ENCODE data around the gene CAPZA1. TPM values are rescaled to one million over a fixed set of nuclear protein-coding genes. Genes with fewer than 3 reads are reported as not detected.

CAPZA1 gene
- polyA plus RNA-seq, 1 of the 3 experiments (the other 2 are of a cell fraction), result 50.8 TPM

GRCh38 chr1:112651205-112651604, 31.6 kb downstream of the CAPZA1 start:
- no peak overlapping the region for H3K9ac ChIP-seq
- no peak overlapping the region for H3K27ac ChIP-seq (ENCODE audit: low read depth in 2 of 2, low read length in 1 of 2)
- WGBS (ENCODE audit: low lambda C conversion rate), result 100% methylated on average over 1 of the region's 1 CpG
- no peaks in the 10 kb centered on the region; a peak in 1 of 4 replicates for H3K4me1 ChIP-seq (ENCODE audit: control insufficient read depth in 1 of 2, insufficient read depth in 2 of 2, low read depth in 1 of 2, low read length in 1 of 2)
- H3K36me3 ChIP-seq (replicated peaks in 1 of 2; ENCODE audit: control insufficient read depth in 1 of 2, insufficient read depth in 2 of 2, low read length in 1 of 2), result peaks cover 64 to 76% of the 10 kb centered on the region in 2 experiments
- ChIA-PET CTCF (no interaction called here), POLR2A (no interaction called here)
- peaks cover 10% of the 10 kb centered on the region for H3F3A ChIP-seq (replicated peaks; ENCODE audit: insufficient read depth)
- H3K9me3 ChIP-seq, result no peaks in the 10 kb centered on the region
- H3K4me2 ChIP-seq, result no peak overlapping the region
- H3K27me3 ChIP-seq (ENCODE audit: insufficient read depth), result no peaks in the 10 kb centered on the region
- TF ChIP-seq RFX5 (IDR thresholded peaks at IDR 0.05; ENCODE audit: low read length) (no peak), SIN3A (IDR thresholded peaks at IDR 0.05; ENCODE audit: borderline replicate concordance, low read depth, low read length) (no peak), SMC3 (IDR thresholded peaks at IDR 0.05; ENCODE audit: low read depth, low read length) (no peak), FOXJ3 (CRISPR knock-in tag; IDR thresholded peaks at IDR 0.05) (no peak), RCOR1 (IDR thresholded peaks at IDR 0.05; ENCODE audit: low read length) (no peak), ELF1 (IDR thresholded peaks at IDR 0.05) (no peak), FOXM1 (IDR thresholded peaks at IDR 0.05; ENCODE audit: low read depth) (no peak)
- peaks cover 85% of the 10 kb centered on the region for H3K79me2 ChIP-seq (ENCODE audit: insufficient read depth)
- H2AFZ ChIP-seq (ENCODE audit: low read depth), result no peak overlapping the region
- H4K20me1 ChIP-seq (ENCODE audit: insufficient read depth), result peaks cover 14% of the 10 kb centered on the region; the same call in 1 of the 2 replicates
- H3K4me3 ChIP-seq (ENCODE audit: low read depth in 2 of 2, low read length in 1 of 2), result no peak overlapping the region
- no peak for DNase-seq
- H3K9me2 ChIP-seq, result no peaks in the 10 kb centered on the region

GRCh38 chr1:112665857-112666256, 46.2 kb downstream of the CAPZA1 start:
- Histone ChIP-seq H3K9me2 (no peaks in the 10 kb centered on the region), H3K4me3 (ENCODE audit: low read depth in 2 of 2, low read length in 1 of 2) (no peak overlapping the region), H3K9me3 (no peaks in the 10 kb centered on the region), H4K20me1 (ENCODE audit: insufficient read depth) (no peaks in the 10 kb centered on the region), H3K4me1 (ENCODE audit: control insufficient read depth in 1 of 2, insufficient read depth in 2 of 2, low read depth in 1 of 2, low read length in 1 of 2) (no peaks in the 10 kb centered on the region), H3K79me2 (ENCODE audit: insufficient read depth) (0 out of 2 replicates have a peak, but pooled peaks cover 5% of the 10 kb centered on the region), H3K27ac (ENCODE audit: low read depth in 2 of 2, low read length in 1 of 2) (no peak overlapping the region), H2AFZ (ENCODE audit: low read depth) (no peak overlapping the region), H3K9ac (no peak overlapping the region), H3K27me3 (ENCODE audit: insufficient read depth) (no peaks in the 10 kb centered on the region), H3K4me2 (no peak overlapping the region), H3K36me3 (replicated peaks in 1 of 2; ENCODE audit: control insufficient read depth in 1 of 2, insufficient read depth in 2 of 2, low read length in 1 of 2) (peaks cover 54 to 85% of the 10 kb centered on the region in 2 experiments), H3F3A (replicated peaks; ENCODE audit: insufficient read depth) (peaks cover 2% of the 10 kb centered on the region)
- DNase-seq, result no peak
- WGBS (ENCODE audit: low lambda C conversion rate), result 84% methylated on average over 3 of the region's 3 CpGs
- CTCF ChIA-PET, result no interaction called here
- TF ChIP-seq RAD21 (IDR thresholded peaks at IDR 0.05; ENCODE audit: low read length), result no peak
- TF ChIP-seq MAX (IDR thresholded peaks at IDR 0.05; ENCODE audit: low read depth), result no peak
- TF ChIP-seq SIN3A (IDR thresholded peaks at IDR 0.05; ENCODE audit: borderline replicate concordance, low read depth, low read length), result no peak
- TF ChIP-seq GABPA (IDR thresholded peaks at IDR 0.05; ENCODE audit: low read depth), result no peak
- POLR2A ChIA-PET, result no interaction called here

GRCh38 chr1:112666946-112667345, 47.3 kb downstream of the CAPZA1 start:
- H3K9ac ChIP-seq, result no peak overlapping the region
- H3K27me3 ChIP-seq (ENCODE audit: insufficient read depth), result no peaks in the 10 kb centered on the region
- H3K4me1 ChIP-seq (ENCODE audit: control insufficient read depth in 1 of 2, insufficient read depth in 2 of 2, low read depth in 1 of 2, low read length in 1 of 2), result no peaks in the 10 kb centered on the region
- H4K20me1 ChIP-seq (ENCODE audit: insufficient read depth), result no peaks in the 10 kb centered on the region
- peaks cover 55 to 85% of the 10 kb centered on the region in 2 experiments for H3K36me3 ChIP-seq (replicated peaks in 1 of 2; ENCODE audit: control insufficient read depth in 1 of 2, insufficient read depth in 2 of 2, low read length in 1 of 2)
- peaks cover 5% of the 10 kb centered on the region for H3F3A ChIP-seq (replicated peaks; ENCODE audit: insufficient read depth)
- POLR2A ChIA-PET, result no interaction called here
- no peaks in the 10 kb centered on the region for H3K9me2 ChIP-seq
- no peak overlapping the region for H3K27ac ChIP-seq (ENCODE audit: low read depth in 2 of 2, low read length in 1 of 2)
- no peak overlapping the region for H3K4me3 ChIP-seq (ENCODE audit: low read depth in 2 of 2, low read length in 1 of 2)
- H3K9me3 ChIP-seq, result no peaks in the 10 kb centered on the region
- CTCF ChIA-PET, result no interaction called here
- no peak overlapping the region for H3K4me2 ChIP-seq
- H3K79me2 ChIP-seq (ENCODE audit: insufficient read depth), result 0 out of 2 replicates have a peak, but pooled peaks cover under 1% of the 10 kb centered on the region
- DNase-seq, result no peak
- no peak overlapping the region for H2AFZ ChIP-seq (ENCODE audit: low read depth)
- TF ChIP-seq FOSL2 (IDR thresholded peaks at IDR 0.05; ENCODE audit: borderline replicate concordance, low read depth) (no peak), REST (IDR thresholded peaks at IDR 0.05; ENCODE audit: low read depth, low read length) (no peak), FOXM1 (IDR thresholded peaks at IDR 0.05; ENCODE audit: low read depth) (no peak)
- 95% methylated on average over 2 of the region's 2 CpGs for WGBS (ENCODE audit: low lambda C conversion rate)

Data from SK-N-SH (cell line).